ENCODE data around the gene MCRIP1. TPM values are rescaled to one million over a fixed set of nuclear protein-coding genes. Genes with fewer than 3 reads are reported as not detected.

MCRIP1 gene
- total and polyA plus RNA-seq, 2 donors, result 43.8 to 190 TPM

DNA sequence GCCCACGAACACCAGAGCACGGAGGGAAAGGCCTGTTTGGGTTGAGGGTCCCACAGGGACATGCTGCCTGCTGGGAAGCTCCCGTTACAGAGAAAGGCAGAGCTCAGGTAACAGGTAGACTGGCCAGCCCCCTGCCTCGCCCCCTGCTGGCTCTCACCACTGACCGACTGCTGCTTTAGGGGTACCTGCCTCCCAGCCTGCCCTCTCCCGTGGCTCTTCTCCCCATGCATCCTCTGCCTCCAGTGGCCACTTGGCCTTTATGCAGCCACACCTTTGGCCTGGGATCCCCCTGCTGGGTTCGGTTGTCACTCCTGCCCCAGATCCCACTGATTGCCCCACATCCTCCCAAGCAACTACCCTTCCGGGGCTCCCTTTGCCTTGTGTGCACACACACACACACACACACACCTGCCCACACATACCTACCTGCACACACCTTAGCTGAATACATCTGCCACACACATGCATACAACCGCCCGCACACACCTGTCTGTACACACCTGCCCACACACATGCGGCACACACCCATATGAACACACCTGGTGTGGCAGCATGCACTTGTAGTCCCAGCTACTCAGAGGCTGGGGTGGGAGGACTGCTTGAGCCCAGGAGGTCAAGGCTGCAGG lies 7.1 kb downstream of the MCRIP1 start:
- Histone ChIP-seq H3K4me1 (ENCODE audit: insufficient read depth) (no peaks in the 10 kb centered on the region), H3K27ac (ENCODE audit: low read depth) (no peak overlapping the region), H3K4me3 (ENCODE audit: low read depth, low read length) (no peak overlapping the region), H3K36me3 (ENCODE audit: insufficient read depth) (no peaks in the 10 kb centered on the region)
- WGBS, result 75% methylated on average over 11 of the region's 11 CpGs
- DNase-seq (ENCODE audit: extremely low spot score), result no peak

DNA sequence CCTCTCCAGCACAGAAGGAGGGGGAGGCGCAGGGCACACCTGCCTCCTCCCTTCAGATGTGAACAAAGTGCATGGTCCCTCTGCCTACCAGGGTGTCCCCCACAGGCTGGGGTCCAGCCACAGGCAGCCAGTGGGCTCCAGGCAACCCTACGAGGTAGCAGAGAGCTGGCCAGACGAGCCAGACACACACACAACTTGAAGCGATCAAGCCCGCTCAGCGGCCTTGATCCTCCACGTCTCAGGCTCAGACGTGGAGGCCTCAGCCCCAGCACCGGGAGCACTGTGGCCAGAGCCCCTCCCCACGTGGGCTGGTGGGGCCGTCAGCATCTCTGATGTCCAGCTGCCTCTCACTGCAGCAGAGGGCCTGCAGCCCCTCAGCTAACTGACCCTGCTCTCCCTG lies 8.5 kb downstream of the MCRIP1 start:
- H3K4me1 ChIP-seq (ENCODE audit: insufficient read depth), result no peaks in the 10 kb centered on the region
- WGBS, result 84% methylated on average over 11 of the region's 11 CpGs
- no peaks in the 10 kb centered on the region for H3K36me3 ChIP-seq (ENCODE audit: insufficient read depth)
- DNase-seq (ENCODE audit: extremely low spot score), result no peak
- no peak overlapping the region for H3K4me3 ChIP-seq (ENCODE audit: low read depth, low read length)
- no peak overlapping the region for H3K27ac ChIP-seq (ENCODE audit: low read depth)

DNA sequence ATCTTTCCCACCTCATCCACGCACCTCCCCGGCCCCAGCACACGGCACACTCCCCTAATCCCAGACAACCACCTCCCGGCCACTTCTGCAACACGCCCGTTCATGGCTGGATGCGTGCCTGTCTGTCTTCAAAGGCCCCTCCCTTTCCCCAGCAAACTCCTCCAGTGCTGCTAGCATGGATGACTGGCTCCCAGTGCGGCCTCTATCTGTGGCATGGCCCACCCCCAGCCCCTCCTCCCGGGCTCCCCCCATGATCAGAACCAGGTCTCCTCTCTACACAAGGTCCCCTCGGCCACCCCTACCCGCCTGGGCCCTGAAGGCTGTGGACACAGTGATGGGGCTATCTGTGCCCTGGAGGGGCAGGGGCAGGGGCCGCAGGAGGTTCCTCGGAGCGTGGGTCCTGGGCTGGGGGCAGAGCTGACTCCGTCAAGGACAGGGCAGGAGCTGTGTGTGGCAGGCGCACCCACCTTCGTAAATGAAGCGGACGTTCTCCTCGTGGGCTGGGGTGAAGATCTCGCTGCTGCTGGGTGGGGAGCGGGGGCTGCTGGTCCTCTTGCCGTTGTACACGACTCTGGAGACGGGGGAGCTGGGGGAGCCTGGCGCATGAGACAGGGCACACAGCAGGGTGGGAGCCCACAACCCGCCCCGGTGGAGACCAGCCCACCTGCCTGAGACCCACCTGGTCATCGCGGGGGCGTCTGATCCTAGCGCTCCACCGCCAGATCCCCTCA lies 9.1 kb downstream of the MCRIP1 start:
- DNase-seq (ENCODE audit: extremely low spot score), result no peak
- Histone ChIP-seq H3K36me3 (ENCODE audit: insufficient read depth) (no peaks in the 10 kb centered on the region), H3K27ac (ENCODE audit: low read depth) (no peak overlapping the region), H3K4me1 (ENCODE audit: insufficient read depth) (no peaks in the 10 kb centered on the region), H3K4me3 (ENCODE audit: low read depth, low read length) (no peak overlapping the region)
- WGBS, result 88% methylated on average over 33 of the region's 33 CpGs

DNA sequence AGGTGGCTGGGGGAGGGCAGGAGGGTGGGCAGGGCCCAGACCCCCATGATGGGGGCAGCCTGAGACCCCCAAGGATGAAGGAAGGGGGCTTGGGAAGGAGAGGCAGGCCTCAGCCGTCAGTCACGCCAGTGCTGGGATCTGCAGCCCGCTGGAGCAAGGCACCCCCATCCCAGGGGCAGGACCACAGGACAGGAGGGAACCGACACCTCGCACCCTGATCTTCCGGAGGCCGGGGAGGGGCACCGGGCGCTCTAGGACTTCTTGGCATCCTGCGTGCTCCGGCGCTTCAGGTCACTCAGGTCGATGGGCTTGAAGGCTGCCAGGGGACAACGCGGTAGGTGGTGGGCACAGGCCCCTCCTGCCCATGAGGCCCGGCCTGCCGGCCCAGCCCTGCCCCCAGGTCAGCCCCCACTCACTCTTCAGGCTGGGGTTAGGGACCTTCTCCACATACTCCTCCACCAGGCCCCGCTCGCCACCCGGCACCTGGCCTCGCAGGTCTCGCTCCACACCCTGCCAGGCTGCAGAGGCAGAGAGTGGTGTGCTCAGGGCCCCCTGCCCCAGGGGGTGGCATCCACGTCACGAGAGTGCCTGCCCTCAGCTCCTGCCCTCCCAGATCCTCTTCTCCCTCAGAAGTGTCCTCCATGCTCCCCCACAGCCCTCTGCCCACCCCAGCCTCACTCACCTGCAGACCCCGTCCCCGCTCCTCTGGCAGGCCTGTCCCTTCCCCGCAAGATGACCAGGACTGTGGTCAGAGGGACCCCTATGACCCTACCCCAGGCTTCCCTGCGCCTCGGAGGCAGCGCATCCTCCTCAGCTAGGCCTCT lies 9.9 kb downstream of the MCRIP1 start:
- Histone ChIP-seq H3K36me3 (ENCODE audit: insufficient read depth) (no peaks in the 10 kb centered on the region), H3K4me3 (ENCODE audit: low read depth, low read length) (no peak overlapping the region), H3K27ac (ENCODE audit: low read depth) (no peak overlapping the region), H3K4me1 (ENCODE audit: insufficient read depth) (no peaks in the 10 kb centered on the region)
- no peak for DNase-seq (ENCODE audit: extremely low spot score)
- WGBS, result 93% methylated on average over 30 of the region's 30 CpGs

DNA sequence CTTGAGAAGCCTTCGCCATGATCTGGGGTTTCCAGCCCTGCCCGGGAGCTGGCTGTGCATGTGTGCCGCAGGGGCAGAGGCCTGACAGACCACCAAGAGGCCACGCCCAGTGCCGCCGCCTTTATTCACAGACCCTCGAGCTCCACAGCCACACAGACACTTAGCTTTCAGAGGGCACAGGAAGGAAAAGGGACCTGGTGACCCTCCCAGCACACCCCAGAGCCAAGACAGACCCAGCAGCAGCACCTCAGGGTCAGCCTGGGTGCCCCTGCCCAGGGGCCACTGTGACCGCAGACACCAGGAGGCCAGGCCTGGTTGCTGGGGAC lies 10.8 kb downstream of the MCRIP1 start:
- 85% methylated on average over 8 of the region's 8 CpGs for WGBS
- no peaks in the 10 kb centered on the region for H3K36me3 ChIP-seq (ENCODE audit: insufficient read depth)
- no peak overlapping the region for H3K27ac ChIP-seq (ENCODE audit: low read depth)
- no peak for DNase-seq (ENCODE audit: extremely low spot score)
- H3K4me3 ChIP-seq (ENCODE audit: low read depth, low read length), result no peak overlapping the region
- no peaks in the 10 kb centered on the region for H3K4me1 ChIP-seq (ENCODE audit: insufficient read depth)

DNA sequence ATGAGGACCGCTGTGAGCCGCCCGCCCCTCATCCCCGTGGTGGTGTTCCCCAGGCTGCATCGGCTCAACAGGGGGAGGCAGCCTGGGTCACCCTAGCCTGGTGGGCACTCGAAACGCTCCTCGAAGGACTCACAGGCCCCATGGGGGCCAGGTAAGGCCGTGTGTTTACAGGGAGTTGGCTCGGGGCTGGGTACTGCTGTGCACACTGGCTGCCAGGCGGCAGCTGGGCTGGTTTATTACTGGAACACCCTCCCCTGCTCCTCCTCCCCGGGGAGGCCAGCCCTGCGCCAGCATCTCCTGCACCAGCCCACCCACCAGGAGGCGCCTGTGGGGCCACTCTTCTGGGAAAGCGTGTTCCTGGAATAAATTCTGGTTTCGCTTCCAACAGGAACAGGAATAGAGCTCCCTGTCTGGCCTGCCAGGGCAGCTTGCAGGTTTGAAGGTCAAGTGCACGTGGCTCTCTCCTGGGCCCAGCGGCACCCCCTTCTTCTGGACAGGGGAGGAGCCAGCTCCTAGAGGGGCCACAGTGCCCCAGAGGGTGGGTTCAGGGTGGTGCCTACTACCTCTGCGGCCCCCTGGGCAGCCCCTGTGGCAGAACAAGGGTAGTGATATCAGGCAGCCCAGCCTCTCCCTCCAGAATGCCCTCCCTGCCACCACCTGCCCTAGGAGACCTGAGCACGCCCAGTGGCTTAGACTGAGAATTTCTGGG lies 11.3 kb downstream of the MCRIP1 start:
- Histone ChIP-seq H3K27ac (ENCODE audit: low read depth) (no peak overlapping the region), H3K4me3 (ENCODE audit: low read depth, low read length) (no peak overlapping the region), H3K36me3 (ENCODE audit: insufficient read depth) (no peaks in the 10 kb centered on the region), H3K4me1 (ENCODE audit: insufficient read depth) (no peaks in the 10 kb centered on the region)
- 39% methylated on average over 20 of the region's 20 CpGs for WGBS
- no peak for DNase-seq (ENCODE audit: extremely low spot score)

DNA sequence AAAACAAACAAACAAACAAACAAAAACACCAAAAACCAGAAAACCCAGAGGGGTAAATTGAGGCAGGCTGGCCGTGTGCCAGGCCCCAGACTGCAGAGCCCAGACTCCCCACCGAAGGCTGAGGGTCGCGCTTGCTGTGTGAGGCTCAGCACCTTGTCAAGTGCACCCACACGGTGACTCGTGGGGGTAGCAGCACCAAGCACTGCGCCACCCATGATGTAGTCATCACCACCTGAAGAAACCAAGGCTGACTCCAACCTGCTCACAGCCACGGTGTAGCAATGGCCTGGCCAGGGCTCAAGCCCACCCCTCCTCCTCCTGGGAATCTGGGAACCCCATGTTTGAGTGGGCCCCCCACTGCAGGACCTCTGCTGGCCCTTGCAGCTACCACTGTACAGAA lies 11.9 kb downstream of the MCRIP1 start:
- H3K4me3 ChIP-seq (ENCODE audit: low read depth, low read length), result no peak overlapping the region
- DNase-seq (ENCODE audit: extremely low spot score), result no peak
- no peaks in the 10 kb centered on the region for H3K36me3 ChIP-seq (ENCODE audit: insufficient read depth)
- H3K4me1 ChIP-seq (ENCODE audit: insufficient read depth), result no peaks in the 10 kb centered on the region
- WGBS, result 84% methylated on average over 8 of the region's 8 CpGs
- no peak overlapping the region for H3K27ac ChIP-seq (ENCODE audit: low read depth)

DNA sequence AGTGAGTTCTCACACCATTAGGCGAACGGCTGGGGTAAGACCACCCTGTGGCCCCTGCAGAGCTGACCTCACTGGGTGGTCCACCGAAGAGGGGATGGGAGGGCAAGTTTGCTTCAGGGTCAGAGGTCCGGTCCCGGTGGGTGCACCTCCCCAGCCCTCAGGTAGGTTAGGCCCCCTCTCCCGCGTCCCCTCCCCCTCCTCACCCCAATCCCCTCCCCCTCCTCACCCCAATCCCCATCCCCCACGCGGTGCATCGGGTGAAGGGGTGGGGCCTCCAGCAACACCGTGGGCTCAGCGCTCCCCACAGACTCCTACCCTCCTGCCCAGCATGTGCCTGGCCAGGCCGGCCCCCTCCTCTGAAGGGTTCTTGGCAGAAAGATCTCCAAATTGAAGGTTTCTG lies 13.4 kb downstream of the MCRIP1 start:
- H3K4me3 ChIP-seq (ENCODE audit: low read depth, low read length), result no peak overlapping the region
- no peaks in the 10 kb centered on the region for H3K36me3 ChIP-seq (ENCODE audit: insufficient read depth)
- 26% methylated on average over 13 of the region's 13 CpGs for WGBS

DNA sequence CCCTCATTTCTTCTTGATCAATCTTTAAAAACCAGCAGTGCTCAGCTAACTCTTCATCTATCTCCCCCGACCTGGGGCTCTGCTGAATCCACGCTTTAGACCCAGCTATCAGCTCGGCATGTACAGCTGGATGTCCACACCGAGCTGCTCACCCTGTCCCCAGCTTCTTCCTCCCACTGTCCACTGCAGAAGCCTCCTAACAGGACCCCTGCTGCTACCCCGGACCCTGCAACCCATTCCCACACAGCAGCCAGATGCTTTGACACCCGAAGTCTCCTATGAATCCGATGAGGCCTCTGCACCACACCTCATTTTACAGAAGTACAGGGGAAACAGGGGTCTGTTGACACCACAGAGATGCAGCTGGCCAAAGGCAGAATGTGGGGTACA lies 15.3 kb downstream of the MCRIP1 start:
- H3K27ac ChIP-seq (ENCODE audit: low read depth), result no peak overlapping the region
- H3K36me3 ChIP-seq (ENCODE audit: insufficient read depth), result no peaks in the 10 kb centered on the region
- H3K4me1 ChIP-seq (ENCODE audit: insufficient read depth), result no peaks in the 10 kb centered on the region
- H3K4me3 ChIP-seq (ENCODE audit: low read depth, low read length), result no peak overlapping the region
- 46% methylated on average over 7 of the region's 7 CpGs for WGBS
- DNase-seq (ENCODE audit: extremely low spot score), result no peak

More for the DNA sequence above, 13.4 kb downstream of the MCRIP1 start:
- H3K27ac ChIP-seq (ENCODE audit: low read depth), result no peak overlapping the region
- H3K4me1 ChIP-seq (ENCODE audit: insufficient read depth), result no peaks in the 10 kb centered on the region
- DNase-seq (ENCODE audit: extremely low spot score), result no peak

DNA sequence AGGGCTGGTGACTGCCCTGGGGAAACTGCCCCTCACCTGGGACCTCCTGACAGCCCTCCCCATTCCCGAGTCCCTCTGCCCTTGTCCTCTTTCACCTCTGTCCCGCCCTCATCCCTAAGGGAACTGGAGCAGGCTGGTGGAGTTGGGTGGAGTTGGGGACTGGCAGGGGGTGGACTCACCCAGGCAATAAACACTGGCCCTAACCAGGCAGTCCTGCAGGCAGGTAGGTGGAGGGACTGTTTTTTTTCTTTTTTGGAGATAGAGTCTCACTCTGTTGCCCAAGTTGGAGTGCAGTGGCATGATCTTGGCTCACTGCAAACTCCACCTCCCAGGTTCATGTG lies 17.5 kb downstream of the MCRIP1 start:
- no peak overlapping the region for H3K4me3 ChIP-seq (ENCODE audit: low read depth, low read length)
- H3K4me1 ChIP-seq (ENCODE audit: insufficient read depth), result no peaks in the 10 kb centered on the region
- 52% methylated on average over 2 of the region's 2 CpGs for WGBS
- no peaks in the 10 kb centered on the region for H3K36me3 ChIP-seq (ENCODE audit: insufficient read depth)
- no peak for DNase-seq (ENCODE audit: extremely low spot score)
- H3K27ac ChIP-seq (ENCODE audit: low read depth), result no peak overlapping the region

DNA sequence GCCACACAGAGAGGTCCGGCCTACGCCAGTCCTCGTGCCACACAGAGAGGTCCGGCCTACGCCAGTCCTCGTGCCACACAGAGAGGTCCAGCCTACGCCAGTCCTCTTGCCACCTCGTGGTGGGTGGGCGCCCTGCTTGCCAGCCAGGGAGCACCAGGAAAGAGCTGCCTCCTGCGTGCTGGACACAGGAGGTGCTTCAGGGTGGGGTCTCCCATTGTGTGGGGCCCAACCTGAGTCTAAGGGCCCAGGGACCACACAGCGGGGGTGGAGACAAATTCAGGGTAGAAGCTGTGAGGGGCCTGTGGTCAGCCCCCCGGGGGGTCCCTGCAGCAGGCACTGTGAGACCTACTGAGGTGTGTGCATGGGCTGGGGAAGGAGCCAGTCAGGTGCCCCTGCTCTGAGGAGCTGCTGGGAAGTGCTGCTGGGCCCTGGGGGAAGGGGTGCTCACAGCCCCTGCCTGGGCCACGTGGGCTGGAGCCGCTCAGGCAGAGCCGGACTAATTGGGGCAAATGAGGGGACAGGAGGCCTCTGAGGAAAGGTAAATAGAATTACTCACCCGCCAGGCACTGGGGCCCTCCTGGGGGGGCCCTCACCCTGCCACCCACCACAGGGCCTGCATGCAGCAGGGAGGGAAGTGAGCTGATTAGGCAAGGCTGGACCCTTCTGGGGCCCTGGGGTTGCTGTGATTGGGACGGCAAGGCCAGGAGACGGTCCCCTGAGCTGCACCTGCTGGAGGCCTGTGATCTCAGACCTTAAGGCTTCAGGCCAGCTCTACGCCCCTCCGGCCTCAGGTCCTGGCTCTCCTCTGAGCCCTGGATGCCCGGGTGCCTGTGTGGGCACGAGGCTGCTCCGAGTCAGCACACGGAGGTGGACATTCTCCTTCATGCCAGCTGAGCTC lies 18.1 kb downstream of the MCRIP1 start:
- Histone ChIP-seq H3K27ac (ENCODE audit: low read depth) (no peak overlapping the region), H3K4me1 (ENCODE audit: insufficient read depth) (no peaks in the 10 kb centered on the region), H3K4me3 (ENCODE audit: low read depth, low read length) (no peak overlapping the region), H3K36me3 (ENCODE audit: insufficient read depth) (no peaks in the 10 kb centered on the region)
- no peak for DNase-seq (ENCODE audit: extremely low spot score)
- WGBS, result 66% methylated on average over 22 of the region's 24 CpGs

DNA sequence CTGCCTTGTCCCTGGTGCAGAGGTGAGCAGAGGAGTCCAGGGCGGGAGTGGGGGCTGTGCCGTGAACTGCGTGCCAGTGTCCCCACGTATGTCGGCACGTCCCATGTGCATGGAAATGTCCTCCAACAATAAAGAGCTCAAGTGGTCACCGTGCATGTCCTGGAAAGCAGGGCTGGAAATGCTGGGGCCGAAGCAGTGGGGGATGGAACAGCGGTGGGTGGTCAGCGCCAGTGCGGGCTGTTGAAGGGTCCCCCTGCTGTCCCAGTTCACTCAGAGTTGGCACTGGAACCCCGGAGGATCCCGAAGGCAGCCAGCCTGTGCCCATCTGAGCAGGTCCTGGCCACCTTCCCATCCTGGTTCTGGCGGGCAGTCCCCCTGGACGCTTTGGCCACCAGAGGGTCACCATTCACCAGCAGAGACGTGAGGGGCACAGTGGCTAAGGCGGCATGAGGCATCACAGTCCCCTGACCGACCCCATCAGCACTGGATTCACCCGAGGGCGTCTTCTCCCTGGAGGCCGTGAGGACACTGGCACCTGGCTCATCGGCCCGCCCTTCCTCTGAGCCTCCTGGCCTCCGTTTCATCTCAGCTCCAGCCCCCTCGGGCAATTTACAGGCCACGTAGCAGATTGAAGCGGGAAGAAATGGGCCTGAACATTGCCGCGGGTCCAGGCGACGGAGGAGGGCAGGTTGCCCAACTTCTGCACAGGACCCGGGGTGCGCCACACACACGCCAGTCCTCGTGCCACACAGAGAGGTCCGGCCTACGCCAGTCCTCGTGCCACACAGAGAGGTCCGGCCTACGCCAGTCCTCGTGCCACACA lies 19.0 kb downstream of the MCRIP1 start:
- WGBS, result 90% methylated on average over 40 of the region's 41 CpGs
- Histone ChIP-seq H3K27ac (ENCODE audit: low read depth) (no peak overlapping the region), H3K4me3 (ENCODE audit: low read depth, low read length) (no peak overlapping the region), H3K36me3 (ENCODE audit: insufficient read depth) (no peaks in the 10 kb centered on the region), H3K4me1 (ENCODE audit: insufficient read depth) (no peaks in the 10 kb centered on the region)
- DNase-seq (ENCODE audit: extremely low spot score), result no peak

Data from urinary bladder (tissue), 4 donors.